ENCODE measurements around the gene GBGT1. TPM values are rescaled to one million over a fixed set of nuclear protein-coding genes. Genes with fewer than 3 reads are reported as not detected.

The GBGT1 gene
- total and polyA plus RNA-seq, 9 of the 15 experiments (the other 6 are each of a cell fraction or from before 2014, with no cell fraction given) = 0.55 to 25.8 (median 13.7) TPM

DNA sequence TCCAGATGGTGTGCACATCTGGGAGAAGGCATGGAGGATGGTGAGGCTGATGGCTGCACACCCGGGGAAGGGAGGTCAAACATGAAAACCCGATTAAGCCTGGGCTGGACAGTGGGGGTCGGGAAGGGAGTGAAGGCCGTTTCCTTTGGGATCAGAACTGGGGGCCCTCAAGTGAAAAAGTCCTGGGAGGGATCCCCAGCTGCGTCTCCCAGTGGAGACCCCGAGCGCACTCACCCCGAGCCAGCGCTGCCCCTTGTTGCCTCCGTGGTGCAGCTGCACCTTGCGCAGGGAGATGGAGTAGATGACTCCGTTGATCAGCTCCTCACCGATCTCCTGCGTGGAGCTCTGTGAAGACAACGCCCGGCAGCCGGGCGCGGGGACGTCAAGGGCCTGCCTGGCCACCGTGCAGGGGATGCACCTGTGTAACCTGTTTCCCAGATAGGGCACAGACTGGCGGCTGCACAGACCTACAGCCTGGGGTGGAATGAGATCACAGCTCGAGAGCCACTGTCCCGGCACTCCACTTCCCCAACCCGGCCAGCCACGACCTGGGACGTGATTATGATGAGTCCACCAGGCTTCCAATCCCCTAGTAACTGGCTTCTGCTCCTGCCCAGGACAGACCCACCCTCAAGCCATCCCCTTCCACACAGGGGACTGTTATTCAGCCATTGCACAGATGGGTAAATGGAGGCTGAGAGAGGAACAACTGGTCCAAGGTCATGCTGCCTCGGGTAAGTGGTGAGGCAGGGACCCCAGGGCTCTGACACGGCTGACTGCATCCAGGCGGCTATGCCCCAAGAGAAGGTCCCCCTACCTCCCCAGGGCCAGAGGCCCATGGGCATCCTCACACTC, 51.7 kb downstream of the GBGT1 start:
- no peak for FAIRE-seq
- peaks cover 51% of the 10 kb centered on the region for H3K79me2 ChIP-seq (ENCODE audit: control insufficient read depth, insufficient read depth, low read length)
- WGBS (ENCODE audit: insufficient coverage, low coverage, missing lambda C conversion rate) = 94% methylated on average over 30 of the region's 30 CpGs
- H3K4me3 ChIP-seq = no peak overlapping the region
- no peak overlapping the region; the same call in 2 of the 3 replicates for H3K27ac ChIP-seq (ENCODE audit: extremely low read depth, low read depth, low read length)
- H3K36me3 ChIP-seq (ENCODE audit: control insufficient read depth, insufficient read depth, low read length) = peaks cover 71% of the 10 kb centered on the region; the same call in 2 of the 3 replicates
- intact Hi-C loops (cut with micrococcal nuclease) (no loop called here), in situ Hi-C loops (cut with MboI) (no loop called here)
- H3K27me3 ChIP-seq (ENCODE audit: control insufficient read depth in 2 of 2, insufficient read depth in 2 of 2, low read length in 2 of 2) = no peaks in the 10 kb centered on the region
- no peaks in the 10 kb centered on the region for H3K9me1 ChIP-seq (ENCODE audit: control insufficient read depth, insufficient read depth, low read length)
- no peaks in the 10 kb centered on the region for H3K9me3 ChIP-seq (replicated peaks; ENCODE audit: control insufficient read depth, insufficient read depth, low read depth, low read length)
- no peak overlapping the region for H2AFZ ChIP-seq (ENCODE audit: low read depth, low read length)
- no peak overlapping the region for H3K4me2 ChIP-seq (ENCODE audit: insufficient read depth, low read length)
- BruUV-seq (replicated peaks) = no TSS peak
- POLR2A ChIA-PET = no interaction called here
- H3K9ac ChIP-seq (ENCODE audit: insufficient read depth in 1 of 2, low read depth in 2 of 2, low read length in 2 of 2) = peak overlapping the region in 1 of 2 experiments; percentile 85; a peak in 2 of 4 replicates
- CTCF ChIA-PET (ENCODE audit: low intra/inter-chr PET ratio) = no interaction called here
- no peak for DNase-seq (ENCODE audit: extremely low read depth in 1 of 4, low spot score in 3 of 4)
- H3K4me1 ChIP-seq (replicated peaks in 1 of 2; ENCODE audit: control insufficient read depth in 2 of 2, insufficient read depth in 2 of 2, low read length in 2 of 2) = peaks cover 15 to 52% of the 10 kb centered on the region in 2 experiments; a peak in 4 of 5 replicates
- 0 out of 2 replicates have a peak, but pooled peaks have one; percentile 17 for TF ChIP-seq POLR2G (IDR thresholded peaks at IDR 0.05; ENCODE audit: low read depth, low read length)
- no peak for TF ChIP-seq ZNF436 (CRISPR knock-in tag; IDR thresholded peaks at IDR 0.05)
- TF ChIP-seq NCOA4 (IDR thresholded peaks at IDR 0.05; ENCODE audit: partially characterized antibody) = no peak
- no peak for TF ChIP-seq NFIX (CRISPR knock-in tag; IDR thresholded peaks at IDR 0.05; ENCODE audit: low read depth)
- TF ChIP-seq ARID2 (IDR thresholded peaks at IDR 0.05) = no peak
- 0 out of 2 replicates have a peak, but pooled peaks have one; percentile 17 for TF ChIP-seq BCOR (IDR thresholded peaks at IDR 0.05)
- TF ChIP-seq ZHX1 (conservative IDR thresholded peaks at IDR 0.05; ENCODE audit: low read length) = no peak
- TF ChIP-seq, protein P1, sequence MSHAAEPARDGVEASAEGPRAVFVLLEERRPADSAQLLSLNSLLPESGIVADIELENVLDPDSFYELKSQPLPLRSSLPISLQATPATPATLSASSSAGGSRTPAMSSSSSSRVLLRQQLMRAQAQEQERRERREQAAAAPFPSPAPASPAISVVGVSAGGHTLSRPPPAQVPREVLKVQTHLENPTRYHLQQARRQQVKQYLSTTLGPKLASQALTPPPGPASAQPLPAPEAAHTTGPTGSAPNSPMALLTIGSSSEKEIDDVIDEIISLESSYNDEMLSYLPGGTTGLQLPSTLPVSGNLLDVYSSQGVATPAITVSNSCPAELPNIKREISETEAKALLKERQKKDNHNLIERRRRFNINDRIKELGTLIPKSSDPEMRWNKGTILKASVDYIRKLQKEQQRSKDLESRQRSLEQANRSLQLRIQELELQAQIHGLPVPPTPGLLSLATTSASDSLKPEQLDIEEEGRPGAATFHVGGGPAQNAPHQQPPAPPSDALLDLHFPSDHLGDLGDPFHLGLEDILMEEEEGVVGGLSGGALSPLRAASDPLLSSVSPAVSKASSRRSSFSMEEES (CRISPR knock-in tag; IDR thresholded peaks at IDR 0.05) = no peak
- TF ChIP-seq EWSR1 (IDR thresholded peaks at IDR 0.05; ENCODE audit: borderline replicate concordance, low read depth, partially characterized antibody) = no peak
- ATAC-seq = no peak
- peaks cover 4% of the 10 kb centered on the region; the same call in 1 of the 2 replicates for H4K20me1 ChIP-seq (replicated peaks; ENCODE audit: control insufficient read depth, insufficient read depth, low read length)

All from K562 (cell line).